HG02798 (cell line): ENCODE measurements around the gene SIL1.

Experiments
- ATAC-seq: cut with Tn5 transposase; IDR thresholded peaks from one replicate; pipeline ENCODE4 v1.9.1; 2021; ENCODE audit warnings: mild to moderate bottlenecking; ENCODE audit not compliant: unreplicated experiment, poor library complexity

SIL1 gene

GRCh38 chr5:138967791-138968448, 230.2 kb downstream of the SIL1 start:
- ATAC-seq, result no peak

- ATAC-seq, result no peak
Observed at GRCh38 chr5:138966236-138966985, 231.8 kb downstream of the SIL1 start.

GRCh38 chr5:138965626-138966025, 232.5 kb downstream of the SIL1 start:
- no peak for ATAC-seq

GRCh38 chr5:138964647-138965201, 233.4 kb downstream of the SIL1 start:
- no peak for ATAC-seq

- no peak for ATAC-seq
Observed at GRCh38 chr5:138963763-138964371, 234.3 kb downstream of the SIL1 start.

GRCh38 chr5:138962614-138963370, 235.4 kb downstream of the SIL1 start:
- ATAC-seq, result no peak

GRCh38 chr5:138961729-138962128, 236.4 kb downstream of the SIL1 start:
- no peak for ATAC-seq

GRCh38 chr5:138961221-138961620, 236.9 kb downstream of the SIL1 start:
- no peak for ATAC-seq

GRCh38 chr5:138960145-138960692, 237.9 kb downstream of the SIL1 start:
- ATAC-seq, result no peak

- no peak for ATAC-seq
Observed at GRCh38 chr5:138956801-138957200, 241.4 kb downstream of the SIL1 start.

GRCh38 chr5:138955671-138956295, 242.4 kb downstream of the SIL1 start:
- no peak for ATAC-seq

- no peak for ATAC-seq
Observed at GRCh38 chr5:138955013-138955660, 243.0 kb downstream of the SIL1 start.

GRCh38 chr5:138954257-138955012, 243.7 kb downstream of the SIL1 start:
- ATAC-seq, result no peak

- no peak for ATAC-seq
Observed at GRCh38 chr5:138953387-138954256, 244.5 kb downstream of the SIL1 start.

- ATAC-seq, result no peak
Observed at GRCh38 chr5:138952962-138953361, 245.2 kb downstream of the SIL1 start.

- ATAC-seq, result no peak
Observed at GRCh38 chr5:138951986-138952735, 246.0 kb downstream of the SIL1 start.
